Stomach smooth muscle (tissue), 2 donors: ENCODE measurements around the gene GABBR2.

ENCODE experiments used
- H3K27ac ChIP-seq: one replicate; pipeline ENCODE4 v1.7.0; 2013; ENCODE audit warnings: mild to moderate bottlenecking, low read length, inconsistent platforms
- H3K27me3 ChIP-seq, 2 donors: one replicate each; pipeline ENCODE4 v1.7.0; 2013; ENCODE audit warnings: low read length in 2 of 2; ENCODE audit not compliant: insufficient read depth in 2 of 2, control insufficient read depth in 1 of 2
- H3K36me3 ChIP-seq, 2 donors: one replicate each; pipeline ENCODE4 v1.7.0; 2013; ENCODE audit warnings: low read length in 2 of 2; ENCODE audit not compliant: control insufficient read depth in 2 of 2, insufficient read depth in 2 of 2
- H3K4me1 ChIP-seq: one replicate; pipeline ENCODE4 v1.7.0; 2013; ENCODE audit warnings: low read length; ENCODE audit not compliant: control insufficient read depth, insufficient read depth
- H3K4me3 ChIP-seq, 2 donors: one replicate each; pipeline ENCODE4 v1.7.0; 2013; ENCODE audit warnings: low read length in 2 of 2
- H3K9ac ChIP-seq, 2 donors: one replicate each; pipeline ENCODE4 v1.7.0; 2013; ENCODE audit warnings: low read length in 2 of 2, mild to moderate bottlenecking in 1 of 2
- H3K9me3 ChIP-seq, 2 donors: one replicate each; pipeline ENCODE4 v1.7.0; 2013; ENCODE audit warnings: low read length in 2 of 2; ENCODE audit not compliant: control insufficient read depth in 2 of 2
- donor health status: healthy.
- donor health status: Pancreatic carcinoma.

Gene GABBR2

DNA sequence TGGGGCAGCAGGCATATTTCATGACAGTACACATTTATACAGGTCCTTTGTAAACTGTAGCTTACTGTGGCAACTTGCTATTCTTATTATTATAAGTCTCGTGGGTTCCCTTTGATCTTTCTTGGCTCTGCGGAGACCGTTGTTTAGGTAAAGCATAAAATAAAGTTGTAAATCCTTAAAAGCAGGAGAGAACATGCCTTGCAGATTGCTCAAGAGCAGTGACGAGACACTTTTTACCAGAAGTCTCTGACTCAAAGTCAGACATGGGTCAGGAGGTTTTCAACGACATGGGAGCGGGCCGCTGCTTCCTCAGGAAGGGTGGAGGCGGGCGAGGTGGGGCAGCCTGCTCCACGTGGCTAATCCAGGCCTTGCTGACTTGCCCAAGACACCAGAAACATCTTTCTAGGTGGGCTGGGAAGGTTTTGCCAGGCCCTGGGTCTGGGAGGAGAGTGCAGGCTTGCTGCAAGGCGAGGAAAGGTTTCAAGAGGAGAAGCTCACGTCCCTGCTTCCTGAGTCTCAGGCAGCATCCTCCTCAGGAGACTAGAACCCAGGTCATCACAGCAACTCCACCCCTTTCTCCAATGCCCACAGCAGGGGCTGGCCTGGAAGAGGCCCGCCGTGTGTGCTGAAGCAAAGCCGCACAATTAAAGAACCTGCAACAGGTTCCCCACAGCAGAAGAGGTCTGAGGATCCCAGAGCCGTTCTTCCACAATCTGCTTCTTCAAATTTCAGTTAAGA is 459.8 kb downstream of the GABBR2 start:
- no peaks in the 10 kb centered on the region for H3K9me3 ChIP-seq
- no peaks in the 10 kb centered on the region for H3K27me3 ChIP-seq
- no peak overlapping the region for H3K9ac ChIP-seq
- no peak overlapping the region for H3K27ac ChIP-seq
- no peak overlapping the region for H3K4me3 ChIP-seq
- H3K4me1 ChIP-seq: no peaks in the 10 kb centered on the region
- H3K36me3 ChIP-seq: peaks cover 0 to 5% of the 10 kb centered on the region in 2 donors

DNA sequence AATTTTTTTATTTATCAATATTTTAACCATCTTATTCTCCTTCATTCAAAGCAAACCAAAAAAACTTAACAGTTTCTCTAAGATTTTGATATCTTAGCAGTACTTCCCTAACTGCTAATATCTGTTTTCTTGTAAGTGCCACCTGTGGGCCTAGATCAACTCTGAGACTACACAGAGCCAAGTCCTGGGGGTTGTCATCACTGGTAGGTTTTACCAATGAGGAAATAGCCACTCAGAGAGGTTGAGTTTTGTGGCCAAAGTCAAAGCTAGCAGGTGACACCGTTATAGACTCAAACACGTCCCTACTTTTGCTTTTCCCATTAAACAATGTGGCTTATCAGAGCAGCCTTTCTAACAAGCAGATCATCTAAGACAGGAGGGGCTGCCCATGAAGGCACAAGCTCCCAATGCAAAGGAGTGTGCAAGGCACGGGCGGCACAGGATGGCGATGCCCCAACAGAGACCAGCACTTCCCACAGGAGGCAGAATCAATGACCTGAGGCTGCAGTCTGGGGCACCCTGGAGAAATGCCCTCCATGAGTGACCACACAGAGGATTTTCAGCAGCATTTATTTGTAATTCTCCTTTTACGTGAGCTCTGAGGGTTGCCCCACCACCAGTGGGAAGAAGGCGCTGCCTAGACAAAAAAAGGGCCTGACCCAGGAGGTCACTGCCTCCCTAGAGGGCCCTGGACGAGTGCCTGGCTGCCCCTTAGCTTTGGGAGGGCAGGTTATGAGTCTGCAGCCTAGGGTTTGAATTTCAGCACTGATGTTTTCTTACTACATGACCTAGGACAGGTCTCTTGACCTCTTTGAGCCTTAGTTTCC is 460.7 kb downstream of the GABBR2 start:
- Histone ChIP-seq H3K9me3 (no peaks in the 10 kb centered on the region), H3K9ac (no peak overlapping the region)

DNA sequence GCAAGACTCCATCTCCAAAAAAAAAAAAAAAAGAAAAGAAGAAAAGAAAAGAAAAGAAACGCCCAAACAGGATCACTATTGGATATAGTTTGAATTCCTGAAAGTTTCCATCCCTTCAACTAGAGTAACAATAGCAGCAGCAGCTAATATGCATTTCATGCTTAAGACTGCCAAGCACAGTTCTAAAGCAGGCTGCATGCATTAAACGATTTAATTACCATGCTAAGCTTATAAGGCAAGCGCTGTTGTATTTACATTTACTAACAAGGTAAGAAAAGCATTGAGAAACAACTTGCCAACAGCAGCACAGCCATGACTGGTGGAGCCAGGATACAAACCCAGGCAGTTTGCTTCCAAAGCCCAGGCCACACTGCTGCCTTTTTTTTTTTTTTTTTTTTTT is 466.3 kb downstream of the GABBR2 start:
- Histone ChIP-seq H3K9ac (no peak overlapping the region), H3K36me3 (peaks cover 0 to 4% of the 10 kb centered on the region in 2 donors), H3K9me3 (no peaks in the 10 kb centered on the region), H3K27me3 (no peaks in the 10 kb centered on the region), H3K4me3 (no peak overlapping the region), H3K27ac (no peak overlapping the region), H3K4me1 (no peaks in the 10 kb centered on the region)

More for the DNA sequence above, 460.7 kb downstream of the GABBR2 start:
- Histone ChIP-seq H3K36me3 (peaks cover 0 to 5% of the 10 kb centered on the region in 2 donors), H3K27ac (no peak overlapping the region), H3K27me3 (no peaks in the 10 kb centered on the region), H3K4me1 (no peaks in the 10 kb centered on the region), H3K4me3 (no peak overlapping the region)

DNA sequence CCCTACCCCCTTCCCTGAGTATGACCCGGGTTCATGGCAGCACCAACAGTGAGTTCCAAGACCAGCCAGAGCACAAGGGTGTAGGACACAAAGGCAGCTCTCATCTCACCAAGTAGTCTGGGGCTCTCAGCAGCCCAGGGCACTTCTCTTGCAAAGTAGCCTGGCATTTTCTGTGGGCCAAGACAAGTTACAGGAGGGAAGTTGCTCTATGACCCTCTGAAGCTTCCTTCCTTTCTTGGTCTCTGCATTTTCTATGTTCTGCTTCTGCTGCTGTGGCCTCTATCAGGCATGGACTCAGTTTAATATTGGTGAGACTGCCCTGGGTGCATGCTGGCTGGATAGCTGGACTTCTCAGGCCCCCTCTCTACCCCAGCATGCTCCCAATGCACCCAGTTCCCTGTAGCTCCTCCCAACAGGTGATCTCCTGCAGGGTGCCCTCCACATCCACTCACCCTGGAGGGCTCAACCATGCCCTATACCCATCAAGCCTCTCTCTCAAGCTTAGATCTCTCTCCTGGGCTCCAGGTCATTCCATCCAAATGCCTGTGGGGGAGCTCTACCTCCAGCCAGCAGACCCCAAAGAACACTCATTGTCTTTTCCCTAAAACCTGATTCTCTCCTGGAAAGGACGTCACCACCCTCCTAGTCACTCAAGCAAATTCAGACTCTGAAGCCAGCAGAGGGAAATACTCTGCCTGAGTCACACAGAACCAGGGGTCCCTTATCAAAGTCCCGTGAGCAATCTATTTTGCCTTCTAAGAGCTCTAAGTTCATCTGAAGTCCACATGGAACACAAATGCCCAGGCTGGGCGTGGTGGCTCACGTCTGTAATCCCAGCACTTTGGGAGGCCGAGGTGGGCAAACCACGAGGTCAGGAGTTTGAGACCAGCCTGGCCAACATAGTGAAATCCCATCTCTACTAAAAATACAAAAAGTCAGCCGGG is 467.1 kb downstream of the GABBR2 start:
- Histone ChIP-seq H3K36me3 (peaks cover 0 to 4% of the 10 kb centered on the region in 2 donors), H3K4me1 (no peaks in the 10 kb centered on the region), H3K9me3 (no peaks in the 10 kb centered on the region), H3K27me3 (no peaks in the 10 kb centered on the region), H3K27ac (no peak overlapping the region), H3K9ac (no peak overlapping the region), H3K4me3 (no peak overlapping the region)

DNA sequence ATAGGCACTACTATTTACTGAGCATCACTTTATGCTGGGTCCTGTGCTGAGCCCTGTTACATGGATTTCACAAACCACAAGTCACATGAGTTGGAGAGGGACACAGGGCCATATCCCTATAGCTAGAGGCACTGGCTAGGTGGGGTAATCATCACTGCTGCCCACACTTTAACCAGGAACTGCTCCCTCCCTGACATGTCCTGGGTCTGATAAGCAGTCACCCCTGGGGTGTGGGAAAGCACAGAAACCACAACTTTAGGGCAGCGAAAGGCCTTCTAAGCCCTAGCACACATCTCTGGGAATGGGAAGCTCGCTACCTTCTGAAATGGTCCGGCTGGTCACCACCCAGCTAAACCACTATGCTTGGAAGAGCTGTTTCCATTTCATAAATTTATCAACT is 468.3 kb downstream of the GABBR2 start:
- Histone ChIP-seq H3K9ac (no peak overlapping the region), H3K27me3 (no peaks in the 10 kb centered on the region), H3K36me3 (peaks cover 0 to 4% of the 10 kb centered on the region in 2 donors), H3K9me3 (no peaks in the 10 kb centered on the region), H3K4me1 (no peaks in the 10 kb centered on the region), H3K4me3 (no peak overlapping the region), H3K27ac (no peak overlapping the region)
